ENCODE data around the gene ISOC2. TPM values are rescaled to one million over a fixed set of nuclear protein-coding genes. Genes with fewer than 3 reads are reported as not detected.

Gene ISOC2
- total and polyA plus RNA-seq, 9 of the 15 experiments (the other 6 are each of a cell fraction or from before 2014, with no cell fraction given): 1.2 to 229 (median 58.3) TPM

DNA sequence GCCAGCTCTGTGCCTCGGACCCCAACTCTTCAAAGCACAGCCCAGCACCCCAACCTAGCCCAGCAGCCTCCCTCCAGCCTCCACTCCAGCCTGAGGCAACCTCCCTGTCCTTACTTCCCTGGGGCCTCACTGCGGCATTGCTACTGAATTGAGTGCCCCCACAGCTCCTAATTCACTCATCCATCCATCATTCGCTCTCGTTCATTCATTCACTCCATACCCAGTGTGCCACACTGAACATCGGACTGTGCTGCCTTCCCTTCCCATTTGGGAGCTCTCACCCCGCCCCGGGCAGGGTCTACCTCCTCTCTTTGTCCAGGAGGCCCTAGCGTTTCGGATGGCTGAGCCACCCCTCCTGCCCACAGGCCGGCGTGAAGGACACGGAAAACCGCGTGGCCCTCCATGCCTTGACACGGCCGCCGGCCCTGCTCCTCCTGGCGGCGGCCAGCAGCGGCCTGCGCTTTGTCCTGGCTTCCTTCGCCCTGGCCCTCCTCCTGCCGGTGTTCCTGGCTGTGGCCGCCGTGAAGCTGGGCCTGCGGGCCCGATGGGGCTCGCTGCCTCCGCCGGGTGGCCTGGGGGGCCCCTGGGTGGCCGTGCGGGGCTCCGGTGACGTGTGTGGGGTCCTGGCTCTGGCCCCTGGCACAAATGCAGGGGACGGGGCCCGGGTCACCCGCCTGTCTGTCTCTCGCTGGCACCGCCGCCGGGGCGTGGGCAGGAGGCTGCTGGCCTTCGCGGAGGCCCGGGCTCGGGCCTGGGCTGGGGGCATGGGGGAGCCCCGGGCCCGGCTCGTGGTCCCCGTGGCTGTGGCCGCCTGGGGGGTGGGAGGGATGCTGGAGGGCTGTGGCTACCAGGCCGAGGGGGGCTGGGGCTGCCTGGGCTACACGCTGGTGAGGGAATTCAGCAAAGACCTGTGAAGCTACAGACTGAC lies 24.9 kb upstream of the ISOC2 start:
- in situ Hi-C loops (cut with MboI) (no loop called here), intact Hi-C loops (cut with micrococcal nuclease) (no loop called here)
- H3K9me1 ChIP-seq (ENCODE audit: control insufficient read depth, insufficient read depth, low read length): no peaks in the 10 kb centered on the region
- ChIA-PET POLR2A (interaction anchor here (0.5 to 3.6 kb wide), 6 partner anchors 10 to 666 kb away, joined by 3 to 30 read pairs (median 4); partner anchors contain the start of gene ZNF628), CTCF (ENCODE audit: low intra/inter-chr PET ratio) (no interaction called here)
- DNase-seq (ENCODE audit: extremely low read depth in 1 of 4, low spot score in 3 of 4) (peak in 1 of 4 experiments; percentile 27), FAIRE-seq (no peak), ATAC-seq (no peak)
- H3K79me2 ChIP-seq (ENCODE audit: control insufficient read depth, insufficient read depth, low read length): peaks cover 12% of the 10 kb centered on the region; the same call in 2 of the 3 replicates
- peak overlapping the region; percentile 80; the same call in 1 of the 2 replicates for H3K4me3 ChIP-seq
- peak overlapping the region in 1 of 2 experiments; percentile 98; a peak in 2 of 4 replicates for H3K9ac ChIP-seq (ENCODE audit: insufficient read depth in 1 of 2, low read depth in 2 of 2, low read length in 2 of 2)
- no peak for TF ChIP-seq ZKSCAN8 (CRISPR knock-in tag; IDR thresholded peaks at IDR 0.05)
- TF ChIP-seq STAT5A (IDR thresholded peaks at IDR 0.05; ENCODE audit: borderline replicate concordance, low read length): no peak
- TF ChIP-seq PTTG1 (tag; IDR thresholded peaks at IDR 0.05; ENCODE audit: low read depth): no peak
- TF ChIP-seq, protein P1, sequence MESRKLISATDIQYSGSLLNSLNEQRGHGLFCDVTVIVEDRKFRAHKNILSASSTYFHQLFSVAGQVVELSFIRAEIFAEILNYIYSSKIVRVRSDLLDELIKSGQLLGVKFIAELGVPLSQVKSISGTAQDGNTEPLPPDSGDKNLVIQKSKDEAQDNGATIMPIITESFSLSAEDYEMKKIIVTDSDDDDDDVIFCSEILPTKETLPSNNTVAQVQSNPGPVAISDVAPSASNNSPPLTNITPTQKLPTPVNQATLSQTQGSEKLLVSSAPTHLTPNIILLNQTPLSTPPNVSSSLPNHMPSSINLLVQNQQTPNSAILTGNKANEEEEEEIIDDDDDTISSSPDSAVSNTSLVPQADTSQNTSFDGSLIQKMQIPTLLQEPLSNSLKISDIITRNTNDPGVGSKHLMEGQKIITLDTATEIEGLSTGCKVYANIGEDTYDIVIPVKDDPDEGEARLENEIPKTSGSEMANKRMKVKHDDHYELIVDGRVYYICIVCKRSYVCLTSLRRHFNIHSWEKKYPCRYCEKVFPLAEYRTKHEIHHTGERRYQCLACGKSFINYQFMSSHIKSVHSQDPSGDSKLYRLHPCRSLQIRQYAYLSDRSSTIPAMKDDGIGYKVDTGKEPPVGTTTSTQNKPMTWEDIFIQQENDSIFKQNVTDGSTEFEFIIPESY (CRISPR knock-in tag; IDR thresholded peaks at IDR 0.05): peak; percentile 99
- TF ChIP-seq HNRNPL (IDR thresholded peaks at IDR 0.05; ENCODE audit: low read depth, low read length): peak; percentile 67; the same call in 1 of the 2 replicates
- TF ChIP-seq PATZ1 (CRISPR knock-in tag; IDR thresholded peaks at IDR 0.05; ENCODE audit: borderline replicate concordance): no peak
- TF ChIP-seq POLR2G (IDR thresholded peaks at IDR 0.05; ENCODE audit: low read depth, low read length): peak; percentile 67
- no peak for TF ChIP-seq ZNF507 (tag; conservative IDR thresholded peaks at IDR 0.05)
- peaks cover 23% of the 10 kb centered on the region; the same call in 2 of the 3 replicates for H3K36me3 ChIP-seq (ENCODE audit: control insufficient read depth, insufficient read depth, low read length)
- no peaks in the 10 kb centered on the region for H3K9me3 ChIP-seq (replicated peaks; ENCODE audit: control insufficient read depth, insufficient read depth, low read depth, low read length)
- peak overlapping the region; percentile 87 for H3K4me2 ChIP-seq (ENCODE audit: insufficient read depth, low read length)
- peak overlapping the region; percentile 72; the same call in 2 of the 3 replicates for H3K27ac ChIP-seq (ENCODE audit: extremely low read depth, low read depth, low read length)
- no TSS peak for BruUV-seq (replicated peaks)
- no peaks in the 10 kb centered on the region for H4K20me1 ChIP-seq (replicated peaks; ENCODE audit: control insufficient read depth, insufficient read depth, low read length)
- 90% methylated on average over 35 of the region's 53 CpGs for WGBS (ENCODE audit: insufficient coverage, low coverage, missing lambda C conversion rate)
- no peaks in the 10 kb centered on the region for H3K27me3 ChIP-seq (ENCODE audit: control insufficient read depth in 2 of 2, insufficient read depth in 2 of 2, low read length in 2 of 2)
- peaks cover 25 to 81% of the 10 kb centered on the region in 2 experiments for H3K4me1 ChIP-seq (replicated peaks in 1 of 2; ENCODE audit: control insufficient read depth in 2 of 2, insufficient read depth in 2 of 2, low read length in 2 of 2)
- no peak overlapping the region for H2AFZ ChIP-seq (ENCODE audit: low read depth, low read length)
